ENCODE measurements around the gene DTNBP1. TPM values are rescaled to one million over a fixed set of nuclear protein-coding genes. Genes with fewer than 3 reads are reported as not detected.

DTNBP1 gene
- total RNA-seq, 2 donors from 2014 or later, result 6.3 to 25.0 TPM

DNA sequence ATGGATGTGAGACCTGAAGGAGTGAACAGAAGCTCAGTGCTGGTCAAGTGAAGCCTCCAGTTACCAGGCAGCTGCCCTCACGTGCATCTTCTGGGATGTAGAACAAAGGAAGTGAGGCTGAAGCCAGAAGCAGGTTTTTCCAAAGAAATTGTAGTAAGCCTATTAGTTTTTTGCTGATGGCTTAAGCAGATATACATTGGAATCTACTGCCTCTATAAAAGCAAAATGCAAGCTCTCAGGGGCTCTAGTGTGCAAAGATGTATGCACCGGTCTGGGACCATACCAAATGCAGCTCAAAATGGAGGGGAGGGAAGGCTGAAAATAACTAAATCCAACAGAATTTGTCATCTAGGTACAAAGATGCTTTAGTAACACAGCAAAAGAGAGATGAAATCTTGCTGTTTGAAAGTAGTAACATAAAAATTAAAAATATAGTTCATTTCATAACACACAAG lies 77.0 kb downstream of the DTNBP1 start:
- H3K4me3 ChIP-seq, result no peak overlapping the region
- H3K9me3 ChIP-seq, result no peaks in the 10 kb centered on the region
- no peaks in the 10 kb centered on the region for H3K36me3 ChIP-seq
- no peaks in the 10 kb centered on the region for H3K27me3 ChIP-seq
- no peak for DNase-seq (ENCODE audit: low spot score)
- no peaks in the 10 kb centered on the region for H3K4me1 ChIP-seq
- no peak overlapping the region for H3K27ac ChIP-seq
- TF ChIP-seq, protein P1, sequence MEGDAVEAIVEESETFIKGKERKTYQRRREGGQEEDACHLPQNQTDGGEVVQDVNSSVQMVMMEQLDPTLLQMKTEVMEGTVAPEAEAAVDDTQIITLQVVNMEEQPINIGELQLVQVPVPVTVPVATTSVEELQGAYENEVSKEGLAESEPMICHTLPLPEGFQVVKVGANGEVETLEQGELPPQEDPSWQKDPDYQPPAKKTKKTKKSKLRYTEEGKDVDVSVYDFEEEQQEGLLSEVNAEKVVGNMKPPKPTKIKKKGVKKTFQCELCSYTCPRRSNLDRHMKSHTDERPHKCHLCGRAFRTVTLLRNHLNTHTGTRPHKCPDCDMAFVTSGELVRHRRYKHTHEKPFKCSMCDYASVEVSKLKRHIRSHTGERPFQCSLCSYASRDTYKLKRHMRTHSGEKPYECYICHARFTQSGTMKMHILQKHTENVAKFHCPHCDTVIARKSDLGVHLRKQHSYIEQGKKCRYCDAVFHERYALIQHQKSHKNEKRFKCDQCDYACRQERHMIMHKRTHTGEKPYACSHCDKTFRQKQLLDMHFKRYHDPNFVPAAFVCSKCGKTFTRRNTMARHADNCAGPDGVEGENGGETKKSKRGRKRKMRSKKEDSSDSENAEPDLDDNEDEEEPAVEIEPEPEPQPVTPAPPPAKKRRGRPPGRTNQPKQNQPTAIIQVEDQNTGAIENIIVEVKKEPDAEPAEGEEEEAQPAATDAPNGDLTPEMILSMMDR (IDR thresholded peaks at IDR 0.05), result no peak

DNA sequence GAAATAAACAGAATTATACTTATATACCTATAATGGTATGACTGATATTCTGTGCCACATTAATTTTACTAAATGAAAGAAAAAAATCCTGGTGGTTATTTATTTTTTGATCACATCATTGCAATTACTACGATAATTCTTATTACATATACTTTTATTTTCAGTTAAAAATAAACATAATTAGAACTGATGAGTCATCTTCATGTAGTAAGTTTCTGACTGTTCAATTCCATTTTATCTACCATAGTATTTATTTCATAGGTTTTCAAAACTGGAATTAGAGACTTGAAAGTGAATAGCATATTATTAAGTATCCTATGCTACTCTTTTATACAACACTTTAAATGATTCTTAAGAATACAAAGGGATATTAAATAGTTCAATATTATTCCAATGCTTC lies 80.3 kb downstream of the DTNBP1 start:
- Histone ChIP-seq H3K27me3 (no peaks in the 10 kb centered on the region), H3K27ac (no peak overlapping the region), H3K4me1 (no peaks in the 10 kb centered on the region), H3K4me3 (no peak overlapping the region), H3K9me3 (no peaks in the 10 kb centered on the region), H3K36me3 (no peaks in the 10 kb centered on the region)
- TF ChIP-seq, protein P1 (IDR thresholded peaks at IDR 0.05), result no peak
- DNase-seq (ENCODE audit: low spot score), result no peak

- TF ChIP-seq, protein P1 (IDR thresholded peaks at IDR 0.05), result no peak
- no peak for DNase-seq (ENCODE audit: low spot score)
Measured at GRCh38 chr6:15581751-15582150, 81.1 kb downstream of the DTNBP1 start.

DNA sequence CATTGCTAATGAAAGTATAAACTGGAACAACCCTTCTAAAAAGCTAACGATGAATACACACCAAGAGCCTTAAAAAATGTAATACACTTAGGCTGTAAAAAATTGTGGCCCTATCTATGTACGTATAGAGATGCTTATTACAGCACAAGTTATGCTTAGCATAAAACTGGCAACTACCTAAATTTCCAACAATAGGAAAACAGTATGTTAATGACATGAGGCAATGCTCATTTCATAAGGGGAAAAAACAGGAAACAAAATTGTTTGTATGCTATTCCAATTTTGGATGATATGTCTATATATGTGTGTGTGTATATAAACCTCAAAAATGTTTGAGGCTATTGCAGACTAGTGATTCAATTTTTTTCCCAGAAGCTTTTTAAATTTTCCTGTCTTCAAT lies 82.5 kb downstream of the DTNBP1 start:
- TF ChIP-seq, protein P1 (IDR thresholded peaks at IDR 0.05), result no peak
- H3K36me3 ChIP-seq, result no peaks in the 10 kb centered on the region
- DNase-seq (ENCODE audit: low spot score), result no peak
- no peaks in the 10 kb centered on the region for H3K9me3 ChIP-seq
- H3K4me1 ChIP-seq, result no peaks in the 10 kb centered on the region
- H3K27ac ChIP-seq, result no peak overlapping the region
- H3K4me3 ChIP-seq, result no peak overlapping the region
- H3K27me3 ChIP-seq, result no peaks in the 10 kb centered on the region

More at GRCh38 chr6:15581751-15582150, 81.1 kb downstream of the DTNBP1 start:
- H3K4me1 ChIP-seq, result no peaks in the 10 kb centered on the region
- no peaks in the 10 kb centered on the region for H3K36me3 ChIP-seq
- no peaks in the 10 kb centered on the region for H3K9me3 ChIP-seq
- no peaks in the 10 kb centered on the region for H3K27me3 ChIP-seq
- H3K4me3 ChIP-seq, result no peak overlapping the region
- H3K27ac ChIP-seq, result no peak overlapping the region

- H3K27me3 ChIP-seq, result no peaks in the 10 kb centered on the region
- no peak overlapping the region for H3K27ac ChIP-seq
- no peaks in the 10 kb centered on the region for H3K9me3 ChIP-seq
- no peak for DNase-seq (ENCODE audit: low spot score)
- no peaks in the 10 kb centered on the region for H3K36me3 ChIP-seq
- TF ChIP-seq, protein P1 (IDR thresholded peaks at IDR 0.05), result no peak
- H3K4me3 ChIP-seq, result no peak overlapping the region
- no peaks in the 10 kb centered on the region for H3K4me1 ChIP-seq
Measured at GRCh38 chr6:15578716-15579391, 84.0 kb downstream of the DTNBP1 start.
